GM19438 (cell line): ENCODE results near the gene TM9SF2.

Experiments used
- ATAC-seq: cut with Tn5 transposase; IDR thresholded peaks from one replicate; pipeline ENCODE4 v1.9.1; 2021; ENCODE audit warnings: low read depth; ENCODE audit not compliant: unreplicated experiment

The TM9SF2 gene

GRCh38 chr13:99575376-99576120 lies 74.3 kb downstream of the TM9SF2 start:
- ATAC-seq = no peak

GRCh38 chr13:99577934-99578917 lies 77.0 kb downstream of the TM9SF2 start:
- ATAC-seq = no peak

GRCh38 chr13:99580500-99581268 lies 79.4 kb downstream of the TM9SF2 start:
- ATAC-seq = no peak

- ATAC-seq = no peak
Observed at GRCh38 chr13:99582511-99582910, 81.2 kb downstream of the TM9SF2 start.

- no peak for ATAC-seq
Observed at GRCh38 chr13:99585609-99586008, 84.3 kb downstream of the TM9SF2 start.

GRCh38 chr13:99587021-99587420 lies 85.7 kb downstream of the TM9SF2 start:
- ATAC-seq = no peak

- ATAC-seq = no peak
Observed at GRCh38 chr13:99587893-99588606, 86.8 kb downstream of the TM9SF2 start.

- ATAC-seq = no peak
Observed at GRCh38 chr13:99589575-99589974, 88.3 kb downstream of the TM9SF2 start.

GRCh38 chr13:99590519-99591011 lies 89.3 kb downstream of the TM9SF2 start:
- no peak for ATAC-seq

- no peak for ATAC-seq
Observed at GRCh38 chr13:99596180-99596579, 94.9 kb downstream of the TM9SF2 start.

GRCh38 chr13:99600318-99600717 lies 99.0 kb downstream of the TM9SF2 start:
- ATAC-seq = no peak

- no peak for ATAC-seq
Observed at GRCh38 chr13:99601535-99601934, 100.3 kb downstream of the TM9SF2 start.

- ATAC-seq = no peak
Observed at GRCh38 chr13:99604636-99605035, 103.4 kb downstream of the TM9SF2 start.

- ATAC-seq = peak; percentile 65
Observed at GRCh38 chr13:99605420-99606323, 104.4 kb downstream of the TM9SF2 start.

GRCh38 chr13:99606324-99607066 lies 105.2 kb downstream of the TM9SF2 start, which contains the start of gene CLYBL:
CLYBL (plus strand) TSS chr13:99606690.
- ATAC-seq = peak; percentile 81

GRCh38 chr13:99608345-99608744 lies 107.1 kb downstream of the TM9SF2 start:
- ATAC-seq = no peak

GRCh38 chr13:99610702-99611289 lies 109.5 kb downstream of the TM9SF2 start:
- no peak for ATAC-seq
